Measurements from ENCODE around the gene RTP1. TPM values are rescaled to one million over a fixed set of nuclear protein-coding genes. Genes with fewer than 3 reads are reported as not detected.

Gene RTP1
- total RNA-seq, result not detected
- polyA plus RNA-seq (2013, experiment 1 of 2), result not detected
- polyA plus RNA-seq (2013, experiment 2 of 2), result not detected
- 0 to 0.19 (median 0) reads per million in 172 experiments for total RNA-seq

DNA sequence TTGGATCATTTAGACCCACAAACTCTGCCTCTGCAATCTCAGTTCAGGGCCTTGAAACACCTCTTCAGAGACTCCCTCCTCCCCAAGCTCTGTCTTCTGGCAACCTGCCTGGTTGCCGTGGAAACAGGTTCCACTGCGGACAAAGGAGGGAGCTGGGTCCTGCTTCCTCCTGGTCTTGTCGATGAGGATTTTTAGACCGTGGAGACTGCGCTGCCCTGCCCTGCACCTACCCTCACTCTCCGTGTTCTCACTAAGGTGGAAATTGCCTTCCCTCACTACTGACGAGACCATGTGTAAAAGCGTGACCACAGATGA, at the start of gene RTP1:
RTP1 (plus strand) TSS at position 152 of the 315 bp plus-strand sequence; CDS start at position 182, 30 bp downstream.
- H3K4me3 ChIP-seq (ENCODE audit: low read length), result no peak within 1 kb of the TSS
- Mint-ChIP-seq H3K4me1 (ENCODE audit: low read depth) (no peaks in the 10 kb centered on the region), H3K9me3 (no peaks in the 10 kb centered on the region), H3K27ac (no peak within 1 kb of the TSS), H3K27me3 (peaks cover 16% of the 10 kb centered on the region), H3K4me3 (no peak within 1 kb of the TSS), H3K36me3 (ENCODE audit: low read depth) (no peaks in the 10 kb centered on the region)
- TF ChIP-seq CTCF (IDR thresholded peaks at IDR 0.05), result no peak
- POLR2A ChIA-PET, result no interaction called here
- no peak within 1 kb of the TSS for H3K27ac ChIP-seq (ENCODE audit: low read depth in 1 of 2, low read length in 2 of 2)
- intact Hi-C loops (cut with DNase I, micrococcal nuclease), result no loop called here
- CTCF ChIA-PET, result no interaction called here
- H3K27me3 ChIP-seq (ENCODE audit: control insufficient read depth in 1 of 2, insufficient read depth in 2 of 2, low read length in 2 of 2), result peaks cover 0 to 4% of the 10 kb centered on the region in 2 experiments
- DNase-seq (no peak), ATAC-seq (ENCODE audit: poor library complexity) (no peak)
- no peaks in the 10 kb centered on the region for H3K4me1 ChIP-seq (ENCODE audit: insufficient read depth, low read length)
- H3K9me3 ChIP-seq (ENCODE audit: control insufficient read depth in 1 of 2, insufficient read depth in 1 of 2, low read length in 2 of 2), result no peaks in the 10 kb centered on the region
- no peaks in the 10 kb centered on the region for H3K36me3 ChIP-seq (ENCODE audit: insufficient read depth, low read length)

GRCh38 chr3:187150186-187150585, 47.1 kb upstream of the RTP1 start:
- Mint-ChIP-seq H3K9me3 (no peaks in the 10 kb centered on the region), H3K27me3 (no peaks in the 10 kb centered on the region), H3K4me3 (no peak overlapping the region), H3K36me3 (ENCODE audit: low read depth) (no peaks in the 10 kb centered on the region), H3K27ac (no peak overlapping the region), H3K4me1 (ENCODE audit: low read depth) (peaks cover 8% of the 10 kb centered on the region)
- H3K36me3 ChIP-seq (ENCODE audit: insufficient read depth, low read length), result no peaks in the 10 kb centered on the region
- intact Hi-C loops (cut with DNase I, micrococcal nuclease), result loop anchor here in 1 of 2 experiments (2.0 kb wide), 1 partner anchor 35 kb away; no protein-coding TSS in a partner anchor
- ChIA-PET CTCF (interaction anchor here (0.7 to 4.3 kb wide), 12 partner anchors 10 to 301 kb away, joined by 3 to 52 read pairs (median 4); partner anchors contain the start of gene RPL39L), POLR2A (interaction anchor here (1.3 to 2.4 kb wide), 3 partner anchors 11 to 367 kb away, joined by 8 to 14 read pairs (median 10); partner anchors contain the start of genes EIF4A2 and RPL39L)
- no peak overlapping the region for H3K4me3 ChIP-seq (ENCODE audit: low read length)
- no peak overlapping the region for H3K27ac ChIP-seq (ENCODE audit: low read depth in 1 of 2, low read length in 2 of 2)
- DNase-seq (no peak), ATAC-seq (ENCODE audit: poor library complexity) (no peak)
- peaks cover 0 to 2% of the 10 kb centered on the region in 2 experiments for H3K27me3 ChIP-seq (ENCODE audit: control insufficient read depth in 1 of 2, insufficient read depth in 2 of 2, low read length in 2 of 2)
- no peaks in the 10 kb centered on the region for H3K4me1 ChIP-seq (ENCODE audit: insufficient read depth, low read length)
- TF ChIP-seq CTCF (IDR thresholded peaks at IDR 0.05), result no peak
- peaks cover 4% of the 10 kb centered on the region in 2 experiments for H3K9me3 ChIP-seq (ENCODE audit: control insufficient read depth in 1 of 2, insufficient read depth in 1 of 2, low read length in 2 of 2)

- Histone ChIP-seq H3K27ac (ENCODE audit: low read depth in 1 of 2, low read length in 2 of 2) (no peak overlapping the region), H3K4me3 (ENCODE audit: low read length) (no peak overlapping the region), H3K36me3 (ENCODE audit: insufficient read depth, low read length) (no peaks in the 10 kb centered on the region), H3K4me1 (ENCODE audit: insufficient read depth, low read length) (no peaks in the 10 kb centered on the region), H3K27me3 (ENCODE audit: control insufficient read depth in 1 of 2, insufficient read depth in 2 of 2, low read length in 2 of 2) (peaks cover 0 to 2% of the 10 kb centered on the region in 2 experiments), H3K9me3 (ENCODE audit: control insufficient read depth in 1 of 2, insufficient read depth in 1 of 2, low read length in 2 of 2) (no peaks in the 10 kb centered on the region)
- DNase-seq, result peak; percentile 36 to 76 (median 60)
- ChIA-PET POLR2A (interaction anchor here (1.3 to 2.4 kb wide), 3 partner anchors 11 to 367 kb away, joined by 8 to 14 read pairs (median 10); partner anchors contain the start of genes EIF4A2 and RPL39L), CTCF (interaction anchor here (0.7 to 4.3 kb wide), 12 partner anchors 9 to 301 kb away, joined by 3 to 52 read pairs (median 4); partner anchors contain the start of gene RPL39L)
- intact Hi-C loops (cut with DNase I, micrococcal nuclease), result loop anchor here in 1 of 2 experiments (2.0 kb wide), 1 partner anchor 36 kb away; no protein-coding TSS in a partner anchor
- Mint-ChIP-seq H3K4me1 (ENCODE audit: low read depth) (peaks cover 8% of the 10 kb centered on the region), H3K36me3 (ENCODE audit: low read depth) (no peaks in the 10 kb centered on the region), H3K9me3 (no peaks in the 10 kb centered on the region), H3K27ac (no peak overlapping the region), H3K4me3 (no peak overlapping the region), H3K27me3 (no peaks in the 10 kb centered on the region)
- peak; percentile 55 for ATAC-seq (ENCODE audit: poor library complexity)
- TF ChIP-seq CTCF (IDR thresholded peaks at IDR 0.05), result peak; percentile 34
Measured at GRCh38 chr3:187150599-187150998, 46.7 kb upstream of the RTP1 start.

Data from CD4-positive, alpha-beta T cell (primary cell).